ENCODE results near the gene NOSTRIN. TPM values are rescaled to one million over a fixed set of nuclear protein-coding genes. Genes with fewer than 3 reads are reported as not detected.
A peak's percentile ranks its signal among the peaks of the same experiment; 100 is the strongest.

The NOSTRIN gene
- total and polyA plus RNA-seq, 4 donors = 4.1 to 16.7 (median 8.5) TPM

DNA sequence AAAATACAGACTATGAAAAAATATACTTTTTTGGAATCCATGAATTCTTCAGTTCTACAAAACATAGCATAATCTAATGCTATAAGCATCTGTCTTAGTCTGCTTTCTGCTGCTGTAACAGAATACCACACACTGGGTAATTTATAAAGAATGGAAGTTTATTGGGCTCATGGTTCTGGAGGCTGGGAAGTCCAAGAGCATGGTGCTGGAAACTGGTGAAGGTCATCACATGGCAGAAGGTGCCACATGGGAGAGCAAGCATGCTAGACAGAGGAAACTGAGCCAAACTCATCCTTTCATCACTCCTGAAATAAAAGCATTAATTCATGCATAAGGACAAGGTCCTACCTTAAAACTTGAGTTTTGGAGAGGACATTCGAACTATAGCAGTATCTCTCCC is 26.6 kb upstream of the NOSTRIN start:
- H3K27ac ChIP-seq (ENCODE audit: low read depth in 1 of 2, low read length in 2 of 2) = no peak overlapping the region
- TF ChIP-seq HNF4A (conservative IDR thresholded peaks at IDR 0.05) = no peak
- TF ChIP-seq GABPA (IDR thresholded peaks at IDR 0.05 in 1 of 2, conservative IDR thresholded peaks at IDR 0.05 in 1 of 2) = no peak
- no peak for TF ChIP-seq YY1 (IDR thresholded peaks at IDR 0.05)
- no peak for TF ChIP-seq FOXA2 (IDR thresholded peaks at IDR 0.05)
- TF ChIP-seq, protein P1, sequence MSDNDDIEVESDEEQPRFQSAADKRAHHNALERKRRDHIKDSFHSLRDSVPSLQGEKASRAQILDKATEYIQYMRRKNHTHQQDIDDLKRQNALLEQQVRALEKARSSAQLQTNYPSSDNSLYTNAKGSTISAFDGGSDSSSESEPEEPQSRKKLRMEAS (IDR thresholded peaks at IDR 0.05) = no peak
- H3K36me3 ChIP-seq (ENCODE audit: control insufficient read depth in 4 of 4, insufficient read depth in 3 of 4, low read depth in 1 of 4, low read length in 3 of 4) = no peaks in the 10 kb centered on the region
- H3K4me1 ChIP-seq (ENCODE audit: control insufficient read depth in 4 of 4, insufficient read depth in 4 of 4, low read length in 3 of 4) = peaks cover 2 to 4% (median 3%) of the 10 kb centered on the region in 4 donors
- no peaks in the 10 kb centered on the region for H3K27me3 ChIP-seq (ENCODE audit: control insufficient read depth in 4 of 4, insufficient read depth in 4 of 4, low read length in 3 of 4)
- 50% methylated on average over 1 of the region's 1 CpG for WGBS
- no peak overlapping the region for H3K9ac ChIP-seq (ENCODE audit: low read depth in 1 of 2, low read length in 2 of 2)
- H3K4me3 ChIP-seq (ENCODE audit: low read depth in 1 of 3, low read length in 3 of 3) = no peak overlapping the region
- H3K9me3 ChIP-seq (ENCODE audit: control insufficient read depth in 4 of 4, low read length in 3 of 4) = no peaks in the 10 kb centered on the region
- no peak for DNase-seq (ENCODE audit: low spot score)

DNA sequence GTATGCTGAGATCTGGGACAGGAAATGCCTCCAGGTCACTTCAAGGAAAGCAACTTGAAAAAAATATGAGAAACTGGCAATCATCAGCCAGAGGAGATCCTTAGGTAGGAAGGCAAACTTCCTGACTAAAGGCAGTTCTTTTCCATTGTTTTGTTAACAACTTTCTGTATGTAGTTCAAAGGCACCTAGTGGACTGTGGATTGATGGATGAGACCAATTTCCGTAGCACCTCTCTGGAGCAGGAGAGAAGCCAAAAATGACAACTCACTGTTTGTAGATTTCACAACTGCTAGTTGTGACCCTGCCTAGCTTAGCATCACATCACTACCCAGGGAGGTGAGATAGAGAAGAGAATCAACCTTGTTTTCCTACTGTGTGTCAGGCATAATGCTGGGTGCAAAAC is 21.8 kb upstream of the NOSTRIN start:
- WGBS = 33% methylated on average over 1 of the region's 1 CpG
- DNase-seq (ENCODE audit: low spot score) = no peak
- Histone ChIP-seq H3K9me3 (ENCODE audit: control insufficient read depth in 4 of 4, low read length in 3 of 4) (no peaks in the 10 kb centered on the region), H3K36me3 (ENCODE audit: control insufficient read depth in 4 of 4, insufficient read depth in 3 of 4, low read depth in 1 of 4, low read length in 3 of 4) (no peaks in the 10 kb centered on the region), H3K9ac (ENCODE audit: low read depth in 1 of 2, low read length in 2 of 2) (no peak overlapping the region), H3K27ac (ENCODE audit: low read depth in 1 of 2, low read length in 2 of 2) (peak overlapping the region in 1 of 2 donors; percentile 20), H3K4me1 (ENCODE audit: control insufficient read depth in 4 of 4, insufficient read depth in 4 of 4, low read length in 3 of 4) (peaks cover 2 to 5% (median 2%) of the 10 kb centered on the region in 4 donors), H3K4me3 (ENCODE audit: low read depth in 1 of 3, low read length in 3 of 3) (no peak overlapping the region), H3K27me3 (ENCODE audit: control insufficient read depth in 4 of 4, insufficient read depth in 4 of 4, low read length in 3 of 4) (no peaks in the 10 kb centered on the region)
- TF ChIP-seq GABPA (IDR thresholded peaks at IDR 0.05 in 1 of 2, conservative IDR thresholded peaks at IDR 0.05 in 1 of 2) = no peak
- peak; percentile 42 to 55 for TF ChIP-seq RAD21 (IDR thresholded peaks at IDR 0.05)
- TF ChIP-seq, protein P2, sequence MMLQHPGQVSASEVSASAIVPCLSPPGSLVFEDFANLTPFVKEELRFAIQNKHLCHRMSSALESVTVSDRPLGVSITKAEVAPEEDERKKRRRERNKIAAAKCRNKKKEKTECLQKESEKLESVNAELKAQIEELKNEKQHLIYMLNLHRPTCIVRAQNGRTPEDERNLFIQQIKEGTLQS (IDR thresholded peaks at IDR 0.05) = no peak
- TF ChIP-seq, protein P3, sequence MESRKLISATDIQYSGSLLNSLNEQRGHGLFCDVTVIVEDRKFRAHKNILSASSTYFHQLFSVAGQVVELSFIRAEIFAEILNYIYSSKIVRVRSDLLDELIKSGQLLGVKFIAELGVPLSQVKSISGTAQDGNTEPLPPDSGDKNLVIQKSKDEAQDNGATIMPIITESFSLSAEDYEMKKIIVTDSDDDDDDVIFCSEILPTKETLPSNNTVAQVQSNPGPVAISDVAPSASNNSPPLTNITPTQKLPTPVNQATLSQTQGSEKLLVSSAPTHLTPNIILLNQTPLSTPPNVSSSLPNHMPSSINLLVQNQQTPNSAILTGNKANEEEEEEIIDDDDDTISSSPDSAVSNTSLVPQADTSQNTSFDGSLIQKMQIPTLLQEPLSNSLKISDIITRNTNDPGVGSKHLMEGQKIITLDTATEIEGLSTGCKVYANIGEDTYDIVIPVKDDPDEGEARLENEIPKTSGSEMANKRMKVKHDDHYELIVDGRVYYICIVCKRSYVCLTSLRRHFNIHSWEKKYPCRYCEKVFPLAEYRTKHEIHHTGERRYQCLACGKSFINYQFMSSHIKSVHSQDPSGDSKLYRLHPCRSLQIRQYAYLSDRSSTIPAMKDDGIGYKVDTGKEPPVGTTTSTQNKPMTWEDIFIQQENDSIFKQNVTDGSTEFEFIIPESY (IDR thresholded peaks at IDR 0.05) = peak; percentile 88
- TF ChIP-seq HNF4A (conservative IDR thresholded peaks at IDR 0.05) = peak; percentile 56 to 82
- TF ChIP-seq, protein P4, sequence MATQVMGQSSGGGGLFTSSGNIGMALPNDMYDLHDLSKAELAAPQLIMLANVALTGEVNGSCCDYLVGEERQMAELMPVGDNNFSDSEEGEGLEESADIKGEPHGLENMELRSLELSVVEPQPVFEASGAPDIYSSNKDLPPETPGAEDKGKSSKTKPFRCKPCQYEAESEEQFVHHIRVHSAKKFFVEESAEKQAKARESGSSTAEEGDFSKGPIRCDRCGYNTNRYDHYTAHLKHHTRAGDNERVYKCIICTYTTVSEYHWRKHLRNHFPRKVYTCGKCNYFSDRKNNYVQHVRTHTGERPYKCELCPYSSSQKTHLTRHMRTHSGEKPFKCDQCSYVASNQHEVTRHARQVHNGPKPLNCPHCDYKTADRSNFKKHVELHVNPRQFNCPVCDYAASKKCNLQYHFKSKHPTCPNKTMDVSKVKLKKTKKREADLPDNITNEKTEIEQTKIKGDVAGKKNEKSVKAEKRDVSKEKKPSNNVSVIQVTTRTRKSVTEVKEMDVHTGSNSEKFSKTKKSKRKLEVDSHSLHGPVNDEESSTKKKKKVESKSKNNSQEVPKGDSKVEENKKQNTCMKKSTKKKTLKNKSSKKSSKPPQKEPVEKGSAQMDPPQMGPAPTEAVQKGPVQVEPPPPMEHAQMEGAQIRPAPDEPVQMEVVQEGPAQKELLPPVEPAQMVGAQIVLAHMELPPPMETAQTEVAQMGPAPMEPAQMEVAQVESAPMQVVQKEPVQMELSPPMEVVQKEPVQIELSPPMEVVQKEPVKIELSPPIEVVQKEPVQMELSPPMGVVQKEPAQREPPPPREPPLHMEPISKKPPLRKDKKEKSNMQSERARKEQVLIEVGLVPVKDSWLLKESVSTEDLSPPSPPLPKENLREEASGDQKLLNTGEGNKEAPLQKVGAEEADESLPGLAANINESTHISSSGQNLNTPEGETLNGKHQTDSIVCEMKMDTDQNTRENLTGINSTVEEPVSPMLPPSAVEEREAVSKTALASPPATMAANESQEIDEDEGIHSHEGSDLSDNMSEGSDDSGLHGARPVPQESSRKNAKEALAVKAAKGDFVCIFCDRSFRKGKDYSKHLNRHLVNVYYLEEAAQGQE (IDR thresholded peaks at IDR 0.05) = peak; percentile 52
- TF ChIP-seq FOXA2 (IDR thresholded peaks at IDR 0.05) = peak; percentile 84
- TF ChIP-seq RXRA (IDR thresholded peaks at IDR 0.05) = peak; percentile 50 to 82
- peak; percentile 65 for TF ChIP-seq YY1 (IDR thresholded peaks at IDR 0.05)
- peak; percentile 31 for TF ChIP-seq HNF4G (IDR thresholded peaks at IDR 0.05)
- TF ChIP-seq NR2F2 (IDR thresholded peaks at IDR 0.05) = no peak
- peak; percentile 63 for TF ChIP-seq FOXA1 (IDR thresholded peaks at IDR 0.05)
- peak; percentile 40 for TF ChIP-seq SP1 (IDR thresholded peaks at IDR 0.05)
- TF ChIP-seq EGR1 (IDR thresholded peaks at IDR 0.05; ENCODE audit: low read depth in 2 of 2) = no peak
- TF ChIP-seq JUND (IDR thresholded peaks at IDR 0.05) = peak in 1 of 2 donors; percentile 42
- TF ChIP-seq, protein P1 (IDR thresholded peaks at IDR 0.05) = peak; percentile 54

Measured in liver (tissue), 9 donors.